ENCODE results near the gene SLC38A1.

- TF ChIP-seq CTCF (IDR thresholded peaks at IDR 0.05; ENCODE audit: low read depth, low read length) (no peak), MYC (IDR thresholded peaks at IDR 0.05; ENCODE audit: low read depth, low read length) (no peak)
- TF ChIP-seq, protein P1, sequence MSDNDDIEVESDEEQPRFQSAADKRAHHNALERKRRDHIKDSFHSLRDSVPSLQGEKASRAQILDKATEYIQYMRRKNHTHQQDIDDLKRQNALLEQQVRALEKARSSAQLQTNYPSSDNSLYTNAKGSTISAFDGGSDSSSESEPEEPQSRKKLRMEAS (IDR thresholded peaks at IDR 0.05; ENCODE audit: low read depth, low read length): no peak
Observed at GRCh38 chr12:46187023-46187422, 81.8 kb downstream of the SLC38A1 start.

Measured in NB4 (cell line).